Vagina (tissue), 2 donors: ENCODE results near the gene DDX54.

Experiments used
- POLR2A ChIP-seq, 2 donors: fragments of 450-650 bp; IDR thresholded peaks; one replicate each; pipeline ENCODE4 v1.6.1; 2017; ENCODE audit warnings: antibody characterized with exemption in 2 of 2, mild to moderate bottlenecking in 2 of 2, moderate library complexity in 2 of 2
- POLR2AphosphoS5 ChIP-seq, 2 donors: sonication (generic); formaldehyde crosslinking; IDR thresholded peaks; one replicate each; pipeline ENCODE4 v1.9.0; 2017; ENCODE audit warnings: antibody characterized with exemption in 2 of 2, mild to moderate bottlenecking in 2 of 2, low read depth in 1 of 2; ENCODE audit not compliant: insufficient read depth in 1 of 2
- TF ChIP-seq, protein P1 (sequence below), 3 experiments: fragments of 450-650 bp in 2 of 3; fragments of 200-600 bp in 1 of 3; sonication (generic) in 1 of 3; IDR thresholded peaks; one replicate each; pipeline ENCODE4 v1.5.1; 2017 to 2019; ENCODE audit warnings: antibody characterized with exemption in 3 of 3, mild to moderate bottlenecking in 2 of 3, moderate library complexity in 2 of 3

DNA sequence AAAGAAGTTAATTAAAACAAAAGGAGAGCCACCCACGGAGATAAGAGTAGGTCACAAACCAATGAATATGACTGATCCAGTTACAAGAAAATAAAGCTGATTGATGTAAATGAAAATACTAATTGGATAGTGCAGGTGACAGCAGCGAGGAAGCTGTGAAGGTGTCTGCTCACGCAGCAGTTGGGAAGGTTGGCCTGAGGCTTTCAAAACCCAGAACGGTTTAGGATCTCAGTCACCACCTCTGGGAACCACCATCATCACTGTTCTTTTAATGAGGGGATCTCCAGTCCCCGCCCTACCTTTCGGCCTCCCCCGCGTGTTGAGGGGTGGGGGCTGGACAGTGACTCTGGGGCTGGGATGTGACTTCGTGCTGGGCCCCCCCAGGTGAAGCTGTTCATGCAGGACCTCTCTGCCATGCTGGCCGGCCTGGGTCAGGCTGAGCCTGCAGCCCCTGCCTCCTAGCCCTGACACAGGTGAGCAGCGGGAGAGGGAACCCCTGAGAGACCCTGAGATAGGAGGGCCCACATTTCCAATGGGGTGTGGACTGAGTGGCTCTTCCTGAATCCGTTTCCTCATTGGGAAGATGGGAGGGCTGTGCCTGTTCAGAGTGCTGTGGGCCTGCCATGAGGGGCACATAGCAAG, 27.9 kb downstream of the DDX54 start:
- TF ChIP-seq, protein P1, sequence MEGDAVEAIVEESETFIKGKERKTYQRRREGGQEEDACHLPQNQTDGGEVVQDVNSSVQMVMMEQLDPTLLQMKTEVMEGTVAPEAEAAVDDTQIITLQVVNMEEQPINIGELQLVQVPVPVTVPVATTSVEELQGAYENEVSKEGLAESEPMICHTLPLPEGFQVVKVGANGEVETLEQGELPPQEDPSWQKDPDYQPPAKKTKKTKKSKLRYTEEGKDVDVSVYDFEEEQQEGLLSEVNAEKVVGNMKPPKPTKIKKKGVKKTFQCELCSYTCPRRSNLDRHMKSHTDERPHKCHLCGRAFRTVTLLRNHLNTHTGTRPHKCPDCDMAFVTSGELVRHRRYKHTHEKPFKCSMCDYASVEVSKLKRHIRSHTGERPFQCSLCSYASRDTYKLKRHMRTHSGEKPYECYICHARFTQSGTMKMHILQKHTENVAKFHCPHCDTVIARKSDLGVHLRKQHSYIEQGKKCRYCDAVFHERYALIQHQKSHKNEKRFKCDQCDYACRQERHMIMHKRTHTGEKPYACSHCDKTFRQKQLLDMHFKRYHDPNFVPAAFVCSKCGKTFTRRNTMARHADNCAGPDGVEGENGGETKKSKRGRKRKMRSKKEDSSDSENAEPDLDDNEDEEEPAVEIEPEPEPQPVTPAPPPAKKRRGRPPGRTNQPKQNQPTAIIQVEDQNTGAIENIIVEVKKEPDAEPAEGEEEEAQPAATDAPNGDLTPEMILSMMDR (IDR thresholded peaks at IDR 0.05) = no peak
- no peak for TF ChIP-seq POLR2A (IDR thresholded peaks at IDR 0.05)
- TF ChIP-seq POLR2AphosphoS5 (IDR thresholded peaks at IDR 0.05; ENCODE audit: insufficient read depth in 1 of 2, low read depth in 1 of 2) = no peak
